HG02571 (cell line): ENCODE data around the gene ATP6V0A4.
"Not testable (repeated sequence)": the region's sequence is repeated elsewhere in the genome, so short reads cannot be mapped to it uniquely, and the experiment has no call there.

Source experiments
- ATAC-seq: cut with Tn5 transposase; IDR thresholded peaks from one replicate; pipeline ENCODE4 v1.9.1; 2021; ENCODE audit warnings: mild to moderate bottlenecking, moderate library complexity; ENCODE audit not compliant: unreplicated experiment

Gene ATP6V0A4

GRCh38 chr7:138797715-138798320, at the start of gene ATP6V0A4, which contains the start of gene TMEM213:
TSS of gene ATP6V0A4 (minus strand) at chr7:138798196. CDS start at chr7:138771247, 26,949 bp downstream.
TSS of gene TMEM213 (plus strand) at chr7:138797994. CDS start at chr7:138798105, 111 bp downstream.
- no peak for ATAC-seq

- no peak for ATAC-seq
These were observed 47.7 kb upstream of the ATP6V0A4 start for GRCh38 chr7:138845711-138846110.

GRCh38 chr7:138843632-138844580, 45.9 kb upstream of the ATP6V0A4 start:
- no peak for ATAC-seq

- no peak for ATAC-seq
These were observed 44.1 kb upstream of the ATP6V0A4 start for GRCh38 chr7:138842111-138842510.

- ATAC-seq, result no peak
These were observed 40.2 kb upstream of the ATP6V0A4 start for GRCh38 chr7:138838166-138838565.

GRCh38 chr7:138837627-138838026, 39.6 kb upstream of the ATP6V0A4 start:
- no peak for ATAC-seq

- no peak for ATAC-seq
These were observed 37.1 kb upstream of the ATP6V0A4 start for GRCh38 chr7:138835087-138835486.

GRCh38 chr7:138834583-138834982, 36.6 kb upstream of the ATP6V0A4 start:
- no peak for ATAC-seq

- ATAC-seq, result no peak
These were observed 35.6 kb upstream of the ATP6V0A4 start for GRCh38 chr7:138833596-138833995.

- no peak for ATAC-seq
These were observed 35.0 kb upstream of the ATP6V0A4 start for GRCh38 chr7:138832966-138833365.

- no peak for ATAC-seq
These were observed 31.3 kb upstream of the ATP6V0A4 start for GRCh38 chr7:138829335-138829734.

GRCh38 chr7:138828302-138828701, 30.3 kb upstream of the ATP6V0A4 start:
- ATAC-seq, result no peak

- no peak for ATAC-seq
These were observed 27.2 kb upstream of the ATP6V0A4 start for GRCh38 chr7:138825049-138825721.

- no peak for ATAC-seq
These were observed 25.0 kb upstream of the ATP6V0A4 start for GRCh38 chr7:138822867-138823535.

GRCh38 chr7:138821912-138822311, 23.9 kb upstream of the ATP6V0A4 start:
- no peak for ATAC-seq

GRCh38 chr7:138819625-138820024, 21.6 kb upstream of the ATP6V0A4 start:
- no peak for ATAC-seq

GRCh38 chr7:138816650-138817049, 18.7 kb upstream of the ATP6V0A4 start:
- ATAC-seq, result no peak

- no peak for ATAC-seq
These were observed 16.9 kb upstream of the ATP6V0A4 start for GRCh38 chr7:138814816-138815332.

GRCh38 chr7:138813945-138814344, 15.9 kb upstream of the ATP6V0A4 start:
- no peak for ATAC-seq

GRCh38 chr7:138811327-138811726, 13.3 kb upstream of the ATP6V0A4 start:
- not testable (repeated sequence) for ATAC-seq

GRCh38 chr7:138809346-138809745, 11.3 kb upstream of the ATP6V0A4 start:
- no peak for ATAC-seq
